ENCODE results near the gene PRR33.
"Not testable (repeated sequence)": the region's sequence is repeated elsewhere in the genome, so short reads cannot be mapped to it uniquely, and the experiment has no call there.

The PRR33 gene

DNA sequence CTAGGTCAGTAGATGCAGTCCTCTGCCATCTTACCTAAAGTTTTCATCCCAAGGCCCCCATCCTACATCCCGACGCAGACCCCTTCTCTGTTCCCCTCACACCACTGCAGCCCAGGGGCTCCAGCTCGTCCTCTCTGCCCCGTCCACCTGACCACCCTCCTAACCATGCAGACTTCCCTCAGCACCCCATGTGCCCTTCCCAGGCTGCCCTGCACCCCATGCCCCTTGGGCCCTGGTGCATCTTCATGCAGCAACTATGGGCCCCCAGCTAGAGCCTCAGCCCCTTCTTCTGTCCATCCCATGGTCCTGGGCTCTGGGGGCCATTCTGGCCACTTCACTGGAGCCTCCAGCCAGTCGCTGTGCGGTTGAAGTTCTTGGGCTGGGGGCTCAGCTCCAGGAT lies 2.9 kb downstream of the PRR33 start:
- DNase-seq: no peak

DNA sequence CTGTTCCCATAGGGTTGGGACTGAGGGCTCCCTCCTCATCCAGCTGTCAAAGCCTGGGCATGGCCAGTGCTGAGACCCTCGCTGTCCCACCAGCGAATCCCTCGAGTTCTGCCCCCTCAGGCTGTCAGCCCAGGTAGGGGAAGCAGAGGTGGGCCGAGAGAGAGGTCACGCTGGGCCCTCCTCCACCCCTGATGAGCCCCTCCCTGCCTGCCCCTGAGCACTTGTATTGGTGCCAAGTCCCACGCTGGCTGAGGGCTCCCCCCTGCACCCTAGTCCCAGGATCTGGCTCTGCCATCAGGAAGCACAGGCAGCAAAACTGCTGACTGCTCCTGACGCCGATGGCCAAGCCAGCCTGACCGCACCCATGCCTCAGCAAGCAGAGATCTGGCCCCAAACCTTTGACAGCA lies 3.3 kb downstream of the PRR33 start:
- DNase-seq: no peak

GRCh38 chr11:1887451-1888346 lies 4.0 kb downstream of the PRR33 start:
- DNase-seq: no peak

- not testable (repeated sequence) for DNase-seq
Observed at GRCh38 chr11:1886551-1886950, 5.1 kb downstream of the PRR33 start.

DNA sequence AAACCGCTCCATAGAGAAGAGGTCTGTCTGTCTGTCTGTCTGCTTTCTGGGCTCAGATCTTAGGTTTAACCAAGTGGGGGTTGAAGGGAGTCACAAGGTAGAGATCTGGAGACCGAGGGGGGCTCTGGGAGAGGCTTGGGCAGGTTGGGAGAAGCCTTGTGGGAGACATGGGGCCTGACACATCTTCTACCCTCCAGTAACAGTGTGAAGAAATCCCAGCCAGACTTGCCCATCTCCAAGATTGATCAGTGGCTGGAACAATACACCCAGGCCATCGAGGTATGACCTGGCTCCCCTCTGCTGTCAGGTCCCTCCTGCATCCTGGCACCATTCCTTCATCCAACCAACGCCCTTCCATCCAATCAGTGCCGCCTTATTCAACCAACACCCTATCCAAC lies 7.4 kb downstream of the PRR33 start:
- DNase-seq: no peak

DNA sequence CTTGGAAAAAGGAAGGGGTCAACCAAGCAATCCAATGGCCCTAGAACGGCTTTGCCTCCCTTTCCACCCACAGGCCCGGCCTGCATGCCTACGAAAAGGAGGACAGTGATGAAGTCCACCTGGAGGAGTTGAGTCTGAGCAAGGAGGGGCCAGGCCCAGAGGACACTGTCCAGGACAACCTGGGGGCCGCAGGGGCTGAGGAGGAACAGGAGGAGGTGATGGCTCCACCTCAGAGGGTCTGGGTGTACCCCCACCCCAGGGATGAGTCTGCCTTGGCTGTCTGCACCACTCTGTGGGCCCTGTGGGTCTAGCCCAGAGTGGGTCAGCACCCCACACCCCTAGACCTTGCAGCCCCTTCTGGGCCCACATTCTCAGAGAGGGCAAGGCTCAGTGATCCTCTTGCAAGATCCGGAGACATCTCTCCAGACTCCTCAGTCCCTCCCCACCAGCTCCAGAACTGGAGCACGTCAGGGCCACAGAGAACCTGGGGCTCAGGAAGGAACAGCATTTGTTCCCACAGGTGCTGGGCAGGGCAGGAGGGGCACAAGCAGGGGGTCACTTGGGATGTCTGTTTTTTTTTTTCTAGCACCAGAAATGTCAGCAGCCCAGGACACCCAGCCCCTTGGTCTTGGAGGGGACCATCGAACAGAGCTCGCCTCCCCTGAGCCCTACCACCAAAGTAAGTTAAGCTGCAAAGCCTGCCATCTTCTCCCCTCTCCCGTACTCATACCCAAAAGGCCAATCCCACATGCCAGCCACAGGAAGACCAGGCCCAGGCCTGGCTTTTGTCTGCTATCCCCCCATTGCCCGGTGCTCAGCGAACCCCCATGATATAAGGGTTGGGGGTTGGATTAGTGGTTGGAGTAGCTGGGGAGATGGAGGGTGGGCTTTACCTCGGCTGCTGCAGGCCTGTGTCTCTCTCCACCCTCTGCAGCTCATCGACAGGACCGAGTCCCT lies 8.1 kb downstream of the PRR33 start:
- no peak for DNase-seq

- peak; percentile 81 for DNase-seq
Observed at GRCh38 chr11:1882265-1883238, 9.1 kb downstream of the PRR33 start.

DNA sequence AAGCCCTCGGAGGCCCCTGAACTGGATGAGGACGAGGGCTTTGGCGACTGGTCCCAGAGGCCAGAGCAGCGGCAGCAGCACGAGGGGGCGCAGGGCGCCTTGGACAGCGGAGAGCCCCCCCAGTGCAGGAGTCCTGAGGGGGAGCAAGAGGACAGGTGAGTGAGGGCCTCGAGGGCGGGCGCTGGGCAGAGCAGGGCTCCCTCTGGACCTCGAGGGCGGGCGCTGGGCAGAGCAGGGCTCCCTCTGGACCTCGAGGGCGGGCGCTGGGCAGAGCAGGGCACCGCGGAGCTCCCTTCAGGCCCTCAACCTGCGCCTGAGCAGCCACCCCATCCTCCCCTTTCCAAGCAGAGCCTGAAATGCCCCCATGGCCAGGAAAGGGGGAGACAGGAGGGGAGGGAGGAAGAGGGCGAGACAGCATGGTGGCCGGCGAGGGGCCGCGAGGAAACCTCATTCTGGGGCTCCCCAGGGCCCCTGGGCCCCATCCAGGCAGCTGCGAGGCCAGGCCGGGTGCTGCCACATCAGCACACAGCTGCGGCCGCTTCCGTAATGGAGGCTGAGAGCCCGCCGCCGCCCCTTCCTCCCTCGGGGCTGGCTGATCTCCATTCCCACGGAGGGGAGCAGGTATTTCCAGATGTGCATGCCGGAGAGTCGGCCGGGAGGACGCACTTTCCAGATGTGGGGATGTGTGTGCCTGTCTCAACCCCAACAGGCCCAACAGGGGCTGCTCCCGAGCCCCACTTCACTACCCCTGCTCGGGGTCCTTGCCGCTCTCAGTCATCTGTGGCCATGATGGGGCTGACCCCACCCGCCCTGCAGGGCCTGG lies 10.0 kb downstream of the PRR33 start:
- no peak for DNase-seq

DNA sequence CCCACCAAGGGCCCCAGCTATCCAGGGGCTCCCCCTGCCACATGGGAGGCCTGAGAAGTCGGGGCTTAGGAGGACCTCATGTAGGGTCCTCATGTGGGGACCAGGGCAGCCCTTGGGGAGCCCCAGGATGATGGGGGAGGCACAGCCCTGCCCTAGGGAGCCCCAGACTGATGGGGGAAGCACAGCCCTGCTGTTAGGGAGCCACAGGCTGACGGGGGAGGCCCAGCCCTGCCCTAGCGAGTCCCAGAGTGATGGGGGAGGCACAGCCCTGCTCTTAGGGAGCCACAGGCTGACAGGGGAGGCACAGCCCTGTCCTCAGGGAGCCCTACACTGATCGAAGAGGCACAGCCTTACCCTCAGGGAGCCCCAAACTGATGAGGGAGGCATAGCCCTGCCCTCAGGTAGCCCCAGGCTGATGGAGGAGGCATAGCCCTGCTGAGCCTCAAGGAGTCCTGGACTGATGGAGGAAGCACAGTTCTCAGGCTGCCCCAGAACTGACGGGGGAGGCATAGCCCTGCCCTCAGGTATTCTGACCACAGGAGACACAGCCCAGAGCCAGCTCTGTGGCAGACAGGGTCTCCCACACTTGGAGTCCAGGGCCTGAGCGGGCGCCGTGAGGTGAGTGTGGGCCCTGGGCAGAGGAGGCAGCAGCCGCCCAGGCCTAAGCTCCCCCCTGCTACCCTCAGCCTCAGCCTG lies 10.8 kb downstream of the PRR33 start:
- no peak for DNase-seq

DNA sequence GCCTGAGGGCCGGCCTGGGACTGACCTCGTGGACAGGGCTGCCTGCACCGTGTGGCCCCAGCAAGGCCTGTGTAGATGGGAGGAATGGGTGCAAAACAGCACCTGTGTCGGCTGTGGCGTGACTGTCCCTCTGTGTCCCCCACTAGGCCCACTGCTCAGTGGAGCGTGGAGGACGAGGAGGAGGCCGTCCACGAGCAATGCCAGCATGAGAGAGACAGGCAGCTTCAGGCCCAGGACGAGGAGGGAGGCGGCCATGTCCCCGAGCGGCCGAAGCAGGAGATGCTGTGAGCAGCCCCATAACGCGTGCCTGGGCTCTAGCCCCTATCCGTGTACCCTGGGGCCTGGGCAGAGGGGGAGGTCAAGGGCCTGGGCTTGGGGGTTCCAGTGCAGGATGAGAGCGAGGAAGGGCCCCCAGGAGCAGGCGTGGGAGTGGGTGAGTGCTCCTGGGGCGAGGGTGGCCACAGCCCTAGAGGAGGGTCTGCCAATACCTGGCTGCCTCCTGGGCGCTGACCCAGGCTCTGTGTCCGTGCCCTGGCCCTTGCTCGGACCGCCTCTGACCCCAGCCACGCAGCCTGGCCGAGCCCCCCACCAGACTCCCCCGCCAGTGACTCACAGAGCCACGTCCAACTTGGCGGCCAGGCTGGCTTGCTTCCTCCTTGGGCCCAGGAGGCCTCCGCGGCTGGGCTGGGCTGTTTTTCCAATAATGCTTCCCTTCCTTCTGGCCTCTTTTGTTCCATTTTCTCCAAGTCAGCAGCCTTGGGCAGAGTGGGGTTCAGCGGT lies 11.6 kb downstream of the PRR33 start:
- DNase-seq: no peak

DNA sequence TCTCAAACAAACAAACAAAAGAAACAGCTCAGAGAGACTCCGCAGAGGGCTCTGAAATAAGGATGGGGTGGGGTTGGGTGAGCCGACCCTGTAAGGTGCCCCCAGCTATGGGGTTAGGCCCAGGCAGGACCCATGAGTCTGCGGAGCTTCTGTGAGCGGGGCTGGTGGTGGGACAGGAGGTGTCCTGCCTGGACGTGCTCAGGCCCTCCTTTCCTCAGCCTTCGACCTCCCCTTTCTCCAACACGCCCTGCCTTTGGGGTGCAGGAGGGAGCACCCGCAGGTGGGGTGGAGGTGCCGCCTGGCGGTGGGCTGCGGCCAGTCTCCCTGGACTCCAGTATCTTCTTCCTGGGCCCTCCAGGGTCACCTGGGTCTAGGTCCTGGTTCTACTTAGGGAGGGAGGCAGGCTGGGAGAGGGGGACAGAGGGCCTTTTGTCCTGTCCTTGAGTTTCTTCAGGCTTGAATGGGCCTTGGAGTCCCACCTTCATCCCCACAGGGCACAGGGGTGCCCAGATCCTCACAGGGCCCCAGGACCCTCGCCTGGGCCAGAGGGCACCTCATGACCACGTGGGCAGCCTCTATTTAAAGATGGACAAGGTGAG lies 12.3 kb downstream of the PRR33 start:
- no peak for DNase-seq

DNA sequence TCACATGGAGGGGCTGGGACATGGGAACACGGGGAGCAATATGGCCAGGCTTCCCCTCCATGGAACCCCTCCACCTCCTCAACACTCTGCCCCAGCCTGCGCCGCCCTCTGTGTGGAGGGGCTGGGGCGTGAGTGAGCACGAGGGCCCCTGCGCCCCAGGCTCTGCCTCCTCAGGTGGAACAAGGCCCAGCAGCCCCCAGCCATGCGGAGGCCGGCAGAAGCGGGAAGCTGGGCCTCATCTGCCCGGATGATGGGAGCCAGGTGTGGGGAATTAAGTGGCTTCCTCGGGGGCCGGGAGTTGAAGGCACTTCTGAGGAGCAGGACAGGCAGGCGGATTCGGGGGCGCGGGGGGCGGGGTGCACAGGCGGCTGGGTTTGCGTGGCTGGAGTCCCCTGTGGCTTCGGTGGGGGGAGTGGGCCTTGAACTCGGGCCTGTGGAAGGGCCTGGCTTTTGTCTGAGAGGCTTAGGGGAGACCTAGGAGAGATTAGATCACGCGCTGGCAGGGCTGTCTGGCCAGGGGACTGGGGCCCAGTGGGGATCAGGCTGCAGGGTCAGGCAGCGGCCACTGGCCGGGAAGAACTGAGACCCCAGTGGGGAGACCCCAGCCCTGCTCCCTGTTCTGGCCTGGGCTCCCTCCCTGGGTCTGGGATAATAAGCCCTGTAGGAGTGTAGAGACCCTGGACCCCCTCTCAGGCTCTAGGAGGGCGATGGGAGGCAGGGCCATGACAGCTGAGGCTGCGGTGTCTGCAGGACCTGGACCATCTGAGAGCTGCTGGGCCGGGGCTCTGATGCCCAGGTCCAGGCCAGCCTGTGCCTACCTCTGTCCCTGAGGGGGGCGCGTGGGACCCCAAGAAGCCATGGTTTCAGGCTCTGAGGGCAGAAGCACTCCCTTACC lies 13.3 kb downstream of the PRR33 start:
- DNase-seq: no peak

GRCh38 chr11:1877211-1878136 lies 14.2 kb downstream of the PRR33 start:
- no peak for DNase-seq

- no peak for DNase-seq
Observed at GRCh38 chr11:1876361-1877063, 15.2 kb downstream of the PRR33 start.

GRCh38 chr11:1875851-1876301 lies 15.8 kb downstream of the PRR33 start:
- not testable (repeated sequence) for DNase-seq

GRCh38 chr11:1875093-1875850 lies 16.4 kb downstream of the PRR33 start:
- DNase-seq: no peak
